ENCODE measurements around the gene SV2B.

DNA sequence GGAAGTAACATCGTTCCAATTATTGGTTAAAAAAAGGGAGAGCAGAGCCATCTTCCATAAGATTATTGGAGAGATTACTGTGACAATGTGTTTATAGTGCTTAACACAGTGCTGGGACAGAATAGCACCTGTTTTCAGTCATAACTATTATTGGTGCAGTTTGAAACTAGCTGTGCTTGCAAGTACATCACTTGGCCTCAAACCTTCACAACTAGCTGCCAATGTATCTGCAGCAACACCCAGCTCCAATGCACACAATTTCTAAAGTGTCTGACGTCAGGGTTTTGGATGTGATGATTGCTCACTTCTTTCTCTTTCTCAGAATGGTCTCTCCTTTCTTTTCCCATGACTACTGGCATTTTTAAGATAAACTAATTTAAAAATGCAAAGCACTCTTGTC is 246.2 kb downstream of the SV2B start:
- TF ChIP-seq, protein P1, sequence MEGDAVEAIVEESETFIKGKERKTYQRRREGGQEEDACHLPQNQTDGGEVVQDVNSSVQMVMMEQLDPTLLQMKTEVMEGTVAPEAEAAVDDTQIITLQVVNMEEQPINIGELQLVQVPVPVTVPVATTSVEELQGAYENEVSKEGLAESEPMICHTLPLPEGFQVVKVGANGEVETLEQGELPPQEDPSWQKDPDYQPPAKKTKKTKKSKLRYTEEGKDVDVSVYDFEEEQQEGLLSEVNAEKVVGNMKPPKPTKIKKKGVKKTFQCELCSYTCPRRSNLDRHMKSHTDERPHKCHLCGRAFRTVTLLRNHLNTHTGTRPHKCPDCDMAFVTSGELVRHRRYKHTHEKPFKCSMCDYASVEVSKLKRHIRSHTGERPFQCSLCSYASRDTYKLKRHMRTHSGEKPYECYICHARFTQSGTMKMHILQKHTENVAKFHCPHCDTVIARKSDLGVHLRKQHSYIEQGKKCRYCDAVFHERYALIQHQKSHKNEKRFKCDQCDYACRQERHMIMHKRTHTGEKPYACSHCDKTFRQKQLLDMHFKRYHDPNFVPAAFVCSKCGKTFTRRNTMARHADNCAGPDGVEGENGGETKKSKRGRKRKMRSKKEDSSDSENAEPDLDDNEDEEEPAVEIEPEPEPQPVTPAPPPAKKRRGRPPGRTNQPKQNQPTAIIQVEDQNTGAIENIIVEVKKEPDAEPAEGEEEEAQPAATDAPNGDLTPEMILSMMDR (conservative IDR thresholded peaks at IDR 0.05), result no peak
- TF ChIP-seq ZFX (IDR thresholded peaks at IDR 0.05), result no peak

All from C4-2B (cell line).